ENCODE measurements around the gene ZNF311.

DNA sequence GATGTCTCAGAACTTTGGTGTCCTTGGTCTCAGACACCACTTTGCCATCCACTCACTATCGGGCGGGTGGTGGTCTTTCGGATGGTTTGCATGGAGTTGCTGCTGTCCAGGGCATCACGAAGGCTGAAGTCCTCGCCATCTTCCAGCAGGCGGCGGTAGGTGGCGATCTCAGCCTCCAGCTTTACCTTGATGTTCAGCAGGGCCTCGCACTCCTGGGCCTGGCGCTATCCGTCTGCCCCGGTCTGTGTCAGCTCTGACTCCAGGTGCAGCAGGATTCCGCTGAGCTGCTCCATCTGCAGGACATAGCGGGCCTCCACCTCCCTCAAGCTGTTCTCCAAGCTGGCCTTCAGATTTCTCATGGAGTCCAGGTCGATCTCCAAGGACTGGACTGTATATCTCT, 36.0 kb downstream of the ZNF311 start:
- TF ChIP-seq POLR2A (IDR thresholded peaks at IDR 0.05; ENCODE audit: low read depth, low read length) (no peak), POLR2AphosphoS5 (IDR thresholded peaks at IDR 0.05; ENCODE audit: low read depth, low read length) (no peak), TAF1 (IDR thresholded peaks at IDR 0.05; ENCODE audit: low read depth, low read length) (no peak), PAX5 (IDR thresholded peaks at IDR 0.05; ENCODE audit: insufficient read depth, low read length, severe bottlenecking) (no peak)
